GM06990 (cell line): ENCODE data around the gene DNAJC16.
"Not testable (repeated sequence)": the region's sequence is repeated elsewhere in the genome, so short reads cannot be mapped to it uniquely, and the experiment has no call there.

Experiments
- DNase-seq: peaks from one replicate; pipeline ENCODE4 v3.0.0-alpha.2; 2011; ENCODE audit not compliant: insufficient read length; ENCODE audit errors: extremely low read depth
- H3K27me3 ChIP-seq: replicated peaks from 2 replicates; pipeline ENCODE4 v1.6.0; 2011; ENCODE audit warnings: low read length; ENCODE audit not compliant: control insufficient read depth, insufficient read depth
- H3K36me3 ChIP-seq: 2 replicates; pipeline ENCODE4 v1.5.1; 2011; ENCODE audit warnings: low read length; ENCODE audit not compliant: control insufficient read depth, insufficient read depth
- H3K4me3 ChIP-seq: replicated peaks from 2 replicates; pipeline ENCODE4 v1.5.1; 2011; ENCODE audit warnings: low read depth, mild to moderate bottlenecking, control low read depth, low read length
- TF ChIP-seq, protein P1 (sequence below): IDR thresholded peaks from 2 replicates; pipeline ENCODE4 v1.5.1; 2011; ENCODE audit warnings: low read length, control low read depth, mild to moderate bottlenecking, inconsistent platforms; ENCODE audit not compliant: insufficient read depth, poor library complexity, severe bottlenecking

Gene DNAJC16

DNA sequence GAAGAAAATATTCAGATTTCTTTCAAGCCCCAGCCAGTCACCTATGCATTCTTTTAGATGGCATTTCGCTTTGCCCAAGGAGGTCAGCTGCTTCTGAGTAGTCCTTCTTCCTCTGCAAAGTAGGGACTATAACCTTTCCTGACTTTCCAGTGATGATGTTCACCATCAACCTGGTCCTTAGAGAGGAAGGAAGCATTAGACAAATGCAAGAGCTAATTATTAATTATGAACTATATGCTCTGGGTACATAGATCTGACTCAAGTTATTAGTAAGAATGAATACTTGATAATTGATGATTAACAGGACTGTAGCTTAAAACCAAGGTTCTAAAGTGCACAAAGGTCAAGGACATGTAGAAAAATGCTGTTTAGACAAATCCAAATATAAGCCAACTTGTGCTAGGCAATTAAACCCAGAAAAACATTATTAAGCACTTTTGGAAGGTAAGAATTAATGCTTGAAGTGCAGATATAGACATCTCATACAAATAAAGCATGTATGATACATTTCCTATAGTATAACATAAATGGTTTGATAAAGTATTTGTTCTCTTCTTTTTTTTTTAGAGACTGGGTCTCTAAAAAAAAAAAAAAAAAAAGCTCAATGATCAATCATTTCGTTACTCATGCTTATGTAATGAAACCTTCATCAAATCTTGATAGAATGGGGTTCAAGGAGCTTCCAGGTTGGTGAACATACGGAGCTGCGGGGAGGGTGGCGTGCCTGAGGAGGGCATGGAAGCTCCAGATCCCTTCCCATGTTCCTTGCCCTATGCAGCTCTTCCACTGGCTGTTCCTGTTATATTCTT lies 69.4 kb downstream of the DNAJC16 start:
- no peak for DNase-seq
- TF ChIP-seq, protein P1, sequence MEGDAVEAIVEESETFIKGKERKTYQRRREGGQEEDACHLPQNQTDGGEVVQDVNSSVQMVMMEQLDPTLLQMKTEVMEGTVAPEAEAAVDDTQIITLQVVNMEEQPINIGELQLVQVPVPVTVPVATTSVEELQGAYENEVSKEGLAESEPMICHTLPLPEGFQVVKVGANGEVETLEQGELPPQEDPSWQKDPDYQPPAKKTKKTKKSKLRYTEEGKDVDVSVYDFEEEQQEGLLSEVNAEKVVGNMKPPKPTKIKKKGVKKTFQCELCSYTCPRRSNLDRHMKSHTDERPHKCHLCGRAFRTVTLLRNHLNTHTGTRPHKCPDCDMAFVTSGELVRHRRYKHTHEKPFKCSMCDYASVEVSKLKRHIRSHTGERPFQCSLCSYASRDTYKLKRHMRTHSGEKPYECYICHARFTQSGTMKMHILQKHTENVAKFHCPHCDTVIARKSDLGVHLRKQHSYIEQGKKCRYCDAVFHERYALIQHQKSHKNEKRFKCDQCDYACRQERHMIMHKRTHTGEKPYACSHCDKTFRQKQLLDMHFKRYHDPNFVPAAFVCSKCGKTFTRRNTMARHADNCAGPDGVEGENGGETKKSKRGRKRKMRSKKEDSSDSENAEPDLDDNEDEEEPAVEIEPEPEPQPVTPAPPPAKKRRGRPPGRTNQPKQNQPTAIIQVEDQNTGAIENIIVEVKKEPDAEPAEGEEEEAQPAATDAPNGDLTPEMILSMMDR: no peak
- H3K36me3 ChIP-seq: no peaks in the 10 kb centered on the region

DNA sequence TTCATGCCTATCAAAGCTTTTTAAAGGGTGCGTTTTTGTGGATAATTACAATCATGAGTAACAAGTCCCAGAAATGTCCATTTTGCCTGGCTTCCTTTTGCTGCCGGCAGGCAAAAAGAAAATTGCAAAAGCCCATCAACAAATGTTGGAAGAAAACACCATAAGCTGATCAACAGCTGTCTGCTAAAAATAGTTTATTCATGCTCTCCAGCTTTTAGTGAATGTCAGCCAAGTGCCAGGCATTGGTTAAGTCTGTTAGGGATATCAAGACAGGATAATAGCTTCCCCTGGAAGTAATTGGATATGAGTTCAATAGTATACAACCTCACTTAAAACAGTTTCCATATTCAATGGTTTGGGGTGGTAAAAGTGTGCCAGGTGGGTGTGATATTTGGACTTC lies 71.8 kb downstream of the DNAJC16 start:
- Histone ChIP-seq H3K36me3 (no peaks in the 10 kb centered on the region), H3K27me3 (no peaks in the 10 kb centered on the region), H3K4me3 (no peak overlapping the region)
- no peak for DNase-seq
- TF ChIP-seq, protein P1: no peak

More for the DNA sequence above, 69.4 kb downstream of the DNAJC16 start:
- no peaks in the 10 kb centered on the region for H3K27me3 ChIP-seq
- no peak overlapping the region for H3K4me3 ChIP-seq

DNA sequence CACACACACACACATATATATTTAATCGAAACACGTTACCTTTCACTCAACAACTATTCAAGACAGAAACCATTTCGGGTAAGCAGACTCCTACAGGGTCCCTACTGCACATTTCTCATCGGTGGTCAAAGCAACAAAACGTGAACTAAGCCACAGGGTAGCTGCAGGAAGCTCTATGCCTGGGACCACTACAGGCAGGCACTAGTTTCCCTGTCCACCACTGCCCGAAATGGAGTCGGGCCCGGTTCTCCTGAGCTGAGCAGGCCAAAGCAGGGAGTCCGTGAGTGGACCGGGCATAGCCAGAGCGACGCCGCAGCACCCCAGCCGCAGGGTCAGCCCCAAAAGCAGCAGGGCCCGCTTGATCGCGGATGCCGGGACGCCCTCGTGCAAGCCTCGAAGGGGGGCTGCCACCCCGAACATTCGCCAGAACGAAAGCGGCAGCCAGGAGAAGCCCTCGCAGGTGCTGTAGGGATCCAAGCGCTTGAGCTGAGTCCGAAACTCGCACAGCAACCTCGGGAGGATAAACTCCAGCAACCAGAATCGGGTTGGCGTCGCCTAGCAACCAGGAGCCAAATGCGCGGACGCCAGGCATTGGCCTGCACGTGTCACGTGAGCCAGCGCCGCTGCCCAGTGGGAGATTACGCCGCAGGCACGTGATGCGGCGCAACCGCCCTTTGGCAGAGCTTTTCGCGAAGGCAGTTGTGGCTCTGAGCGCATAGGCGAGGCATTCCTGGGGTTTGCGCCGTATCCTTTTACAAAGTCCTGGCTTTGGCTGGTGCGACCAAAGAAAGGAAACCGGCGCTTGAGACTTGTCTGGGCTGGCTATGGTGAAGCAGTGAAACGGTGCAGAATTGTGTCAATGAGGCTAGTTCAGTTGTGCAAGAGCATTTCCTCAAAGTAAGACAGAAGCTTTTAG lies 76.7 kb downstream of the DNAJC16 start:
- TF ChIP-seq, protein P1: no peak
- H3K36me3 ChIP-seq: no peaks in the 10 kb centered on the region
- peak overlapping the region; percentile 64 for H3K4me3 ChIP-seq
- DNase-seq: peak; percentile 88
- no peaks in the 10 kb centered on the region for H3K27me3 ChIP-seq

DNA sequence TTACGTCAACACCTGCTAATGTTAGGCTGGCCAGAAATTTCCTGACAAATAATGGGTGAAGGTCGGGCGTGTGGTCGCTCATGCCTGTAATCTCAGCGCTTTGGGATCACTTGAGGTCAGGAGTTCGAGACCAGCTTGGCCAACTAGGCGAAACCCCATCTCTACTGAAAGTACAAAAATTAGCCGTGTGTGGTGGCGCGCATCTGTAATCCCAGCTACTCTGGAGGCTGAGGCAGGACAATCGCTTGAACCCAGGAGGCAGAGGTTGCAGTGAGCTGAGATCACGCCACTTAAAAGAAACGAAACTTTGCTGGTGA lies 77.3 kb downstream of the DNAJC16 start:
- H3K4me3 ChIP-seq: peak overlapping the region; percentile 25; the same call in 1 of the 2 replicates
- not testable (repeated sequence) for DNase-seq, H3K36me3 ChIP-seq, H3K27me3 ChIP-seq

DNA sequence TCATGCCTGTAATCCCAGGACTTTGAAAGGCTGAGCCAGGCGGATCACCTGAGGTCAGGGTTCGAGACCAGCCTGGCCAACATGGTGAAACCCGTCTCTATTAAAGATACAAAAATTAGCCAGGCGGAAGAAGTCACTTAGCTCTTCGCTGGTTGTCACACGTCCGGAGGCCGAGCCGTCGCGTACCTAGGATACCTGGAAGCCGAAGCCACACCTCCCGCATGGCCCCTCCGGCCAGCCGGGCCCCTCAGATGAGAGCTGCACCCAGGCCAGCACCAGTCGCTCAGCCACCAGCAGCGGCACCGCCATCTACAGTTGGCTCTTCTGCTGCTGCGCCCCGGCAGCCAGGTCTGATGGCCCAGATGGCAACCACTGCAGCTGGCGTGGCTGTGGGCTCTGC lies 77.8 kb downstream of the DNAJC16 start:
- DNase-seq, H3K4me3 ChIP-seq, H3K27me3 ChIP-seq, H3K36me3 ChIP-seq: not testable (repeated sequence)

DNA sequence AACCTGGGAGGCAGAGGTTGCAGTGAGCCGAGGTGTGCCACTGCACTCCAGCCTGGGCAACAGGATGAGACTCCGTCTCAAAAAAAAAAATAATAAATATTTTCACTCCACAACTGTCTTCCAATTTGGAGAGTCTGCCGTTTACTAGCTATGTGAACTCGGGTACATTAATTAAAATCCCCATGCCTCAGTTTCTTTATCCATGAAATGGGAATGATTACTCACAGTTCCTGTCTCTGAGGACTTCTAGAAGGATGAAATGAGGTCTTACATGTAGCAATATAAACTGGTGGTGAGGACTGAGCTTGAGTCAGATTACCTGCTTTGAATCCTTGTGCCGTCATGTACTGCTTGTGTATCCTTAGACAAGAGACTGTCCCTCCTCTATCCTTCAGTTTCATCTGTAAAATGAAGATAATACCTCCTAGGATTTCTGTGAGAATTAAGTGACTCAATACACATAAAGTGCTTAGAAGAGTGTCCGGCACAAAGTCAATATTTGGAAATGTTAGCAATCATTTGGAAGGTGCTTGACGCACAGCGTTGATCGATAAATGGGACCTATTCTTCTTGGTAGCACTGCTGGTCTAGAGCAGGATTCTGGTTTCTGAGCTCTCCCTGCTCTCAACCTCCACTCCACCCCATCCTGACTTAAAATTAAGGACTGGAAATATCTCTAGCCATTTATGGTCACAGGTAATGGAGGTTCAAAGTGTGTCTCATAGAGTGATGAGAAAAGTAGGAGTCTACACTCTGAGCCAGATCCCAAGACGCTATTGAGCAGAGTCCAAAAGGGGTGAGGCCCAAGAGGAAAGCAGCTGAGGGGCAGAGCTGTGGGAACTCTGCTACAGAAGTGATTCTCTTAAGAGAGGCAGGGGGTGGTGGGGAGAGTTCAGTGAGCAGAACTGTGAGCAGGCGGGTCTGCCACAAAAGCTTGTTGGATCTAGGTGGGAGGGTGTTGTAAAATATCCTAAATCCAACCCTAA lies 79.0 kb downstream of the DNAJC16 start:
- Histone ChIP-seq H3K4me3 (no peak overlapping the region), H3K27me3 (no peaks in the 10 kb centered on the region), H3K36me3 (no peaks in the 10 kb centered on the region)
- no peak for DNase-seq
- TF ChIP-seq, protein P1: no peak
